Measurements from ENCODE around the gene HOXC9.

HOXC9 gene

DNA sequence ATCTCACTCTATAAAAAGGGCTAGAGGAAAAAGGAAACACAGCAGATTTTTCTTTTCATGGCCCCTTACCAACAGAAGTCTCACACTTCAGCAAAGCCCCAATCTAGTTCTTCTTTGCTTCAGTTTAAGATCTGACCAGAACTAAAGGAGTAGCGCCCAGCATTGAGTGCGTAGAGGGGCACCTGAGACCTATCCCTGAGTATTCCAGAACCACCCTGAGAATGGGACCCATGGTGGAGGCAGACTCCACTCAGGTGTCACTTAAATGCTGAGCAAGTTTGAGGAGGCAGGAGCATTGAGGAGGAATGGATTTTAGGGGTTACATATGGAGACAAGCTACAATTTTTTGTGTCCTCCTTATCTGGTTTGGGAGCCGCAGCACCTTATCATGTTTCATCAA lies 28.8 kb upstream of the HOXC9 start:
- TF ChIP-seq, protein P1, sequence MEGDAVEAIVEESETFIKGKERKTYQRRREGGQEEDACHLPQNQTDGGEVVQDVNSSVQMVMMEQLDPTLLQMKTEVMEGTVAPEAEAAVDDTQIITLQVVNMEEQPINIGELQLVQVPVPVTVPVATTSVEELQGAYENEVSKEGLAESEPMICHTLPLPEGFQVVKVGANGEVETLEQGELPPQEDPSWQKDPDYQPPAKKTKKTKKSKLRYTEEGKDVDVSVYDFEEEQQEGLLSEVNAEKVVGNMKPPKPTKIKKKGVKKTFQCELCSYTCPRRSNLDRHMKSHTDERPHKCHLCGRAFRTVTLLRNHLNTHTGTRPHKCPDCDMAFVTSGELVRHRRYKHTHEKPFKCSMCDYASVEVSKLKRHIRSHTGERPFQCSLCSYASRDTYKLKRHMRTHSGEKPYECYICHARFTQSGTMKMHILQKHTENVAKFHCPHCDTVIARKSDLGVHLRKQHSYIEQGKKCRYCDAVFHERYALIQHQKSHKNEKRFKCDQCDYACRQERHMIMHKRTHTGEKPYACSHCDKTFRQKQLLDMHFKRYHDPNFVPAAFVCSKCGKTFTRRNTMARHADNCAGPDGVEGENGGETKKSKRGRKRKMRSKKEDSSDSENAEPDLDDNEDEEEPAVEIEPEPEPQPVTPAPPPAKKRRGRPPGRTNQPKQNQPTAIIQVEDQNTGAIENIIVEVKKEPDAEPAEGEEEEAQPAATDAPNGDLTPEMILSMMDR (IDR thresholded peaks at IDR 0.05), result no peak

DNA sequence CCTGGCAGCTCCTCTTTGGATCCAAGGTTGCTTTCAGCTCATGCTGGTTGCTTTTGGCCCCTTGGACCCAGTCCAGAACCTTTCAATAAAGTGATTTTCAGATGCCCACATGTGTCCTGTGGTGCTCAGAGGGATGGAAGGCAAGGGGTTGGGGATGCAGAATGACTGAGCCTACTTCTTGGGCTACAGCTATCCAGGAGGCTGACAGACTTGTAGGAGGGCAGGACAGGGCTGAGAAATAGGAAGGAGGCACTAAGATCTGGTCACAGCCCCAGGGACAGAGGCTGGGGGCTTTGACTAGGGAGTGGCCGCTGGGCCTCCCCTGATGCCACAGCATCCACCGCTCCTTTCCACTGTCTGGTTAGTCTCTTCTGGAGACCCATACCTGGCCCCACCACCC lies 28.3 kb upstream of the HOXC9 start:
- TF ChIP-seq, protein P1 (IDR thresholded peaks at IDR 0.05), result no peak

DNA sequence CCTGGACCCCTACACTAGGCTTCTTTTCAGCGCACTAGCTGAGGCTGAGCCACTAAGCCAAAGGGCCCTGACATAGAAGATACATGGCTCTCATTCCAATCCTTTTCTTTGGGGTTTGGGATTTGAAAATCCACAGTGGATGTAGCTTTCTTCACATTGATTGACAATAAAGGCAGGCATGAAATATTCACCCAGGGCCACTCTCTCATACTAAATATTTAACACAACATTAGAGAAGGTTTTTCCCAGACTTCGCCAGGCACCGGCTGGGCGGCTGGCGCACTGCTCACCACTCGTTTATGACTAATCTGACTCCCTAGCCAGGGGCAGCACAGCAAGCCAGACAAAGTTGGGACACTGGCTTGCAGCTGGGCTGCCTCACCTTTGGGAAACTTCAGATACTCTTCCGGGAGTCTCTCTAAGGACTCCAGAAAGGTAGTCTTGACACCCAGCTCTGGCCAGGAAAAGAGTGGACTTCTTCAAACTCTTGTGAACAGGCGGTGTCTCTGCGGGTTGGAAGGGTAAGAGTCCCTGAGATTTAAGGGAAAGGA lies 27.7 kb upstream of the HOXC9 start:
- TF ChIP-seq, protein P1 (IDR thresholded peaks at IDR 0.05), result no peak

DNA sequence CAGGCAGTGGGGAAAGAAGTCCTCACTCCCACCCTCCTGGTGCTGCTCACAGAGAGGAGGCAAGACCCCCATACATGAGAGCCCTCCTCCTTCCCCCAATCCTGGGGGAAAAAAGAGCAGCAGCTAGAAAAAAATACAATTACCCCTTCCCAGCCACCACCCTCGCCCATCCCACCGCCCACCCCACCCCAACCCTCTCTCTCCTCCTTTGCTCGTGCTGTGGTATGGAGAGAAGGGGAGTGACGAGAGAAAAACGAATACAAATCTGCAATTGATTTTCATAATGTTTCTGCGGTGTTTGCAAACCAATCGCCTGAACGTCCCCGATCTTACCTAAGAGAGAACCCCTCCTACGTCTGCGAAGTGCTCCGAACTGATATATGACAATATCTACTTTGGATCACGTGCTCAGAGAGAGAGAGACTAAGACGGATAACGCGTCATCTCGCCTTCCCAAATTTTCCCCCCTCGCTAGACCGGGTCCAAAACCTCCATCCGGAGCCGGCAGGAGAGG lies 27.2 kb upstream of the HOXC9 start, which contains the start of gene HOXC11:
Gene HOXC11 (plus strand): TSS at position 405 of the 514 bp plus-strand sequence. CDS start 116 bp downstream, outside the sequence.
- TF ChIP-seq, protein P1 (IDR thresholded peaks at IDR 0.05), result no peak

DNA sequence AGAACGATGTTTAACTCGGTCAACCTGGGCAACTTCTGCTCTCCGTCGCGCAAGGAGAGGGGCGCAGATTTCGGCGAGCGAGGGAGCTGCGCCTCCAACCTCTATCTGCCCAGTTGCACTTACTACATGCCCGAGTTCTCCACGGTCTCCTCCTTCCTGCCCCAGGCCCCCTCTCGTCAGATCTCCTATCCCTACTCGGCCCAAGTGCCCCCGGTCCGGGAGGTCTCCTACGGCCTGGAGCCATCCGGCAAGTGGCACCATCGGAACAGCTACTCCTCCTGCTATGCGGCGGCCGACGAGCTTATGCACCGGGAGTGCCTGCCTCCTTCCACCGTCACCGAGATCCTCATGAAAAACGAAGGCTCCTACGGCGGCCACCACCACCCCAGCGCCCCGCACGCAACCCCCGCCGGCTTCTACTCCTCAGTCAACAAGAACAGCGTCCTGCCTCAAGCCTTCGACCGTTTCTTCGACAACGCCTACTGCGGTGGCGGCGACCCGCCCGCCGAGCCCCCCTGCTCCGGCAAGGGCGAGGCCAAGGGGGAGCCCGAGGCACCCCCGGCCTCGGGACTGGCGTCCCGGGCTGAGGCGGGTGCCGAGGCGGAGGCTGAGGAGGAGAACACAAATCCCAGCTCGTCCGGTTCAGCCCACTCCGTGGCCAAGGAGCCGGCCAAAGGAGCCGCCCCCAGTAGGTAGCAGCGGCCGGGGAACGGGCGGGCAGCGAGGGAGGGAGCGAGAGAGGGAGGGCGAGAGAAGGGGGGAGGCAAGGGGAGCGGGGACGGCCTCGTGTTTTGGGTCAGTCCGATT lies 26.5 kb upstream of the HOXC9 start:
- TF ChIP-seq, protein P1 (IDR thresholded peaks at IDR 0.05), result no peak

DNA sequence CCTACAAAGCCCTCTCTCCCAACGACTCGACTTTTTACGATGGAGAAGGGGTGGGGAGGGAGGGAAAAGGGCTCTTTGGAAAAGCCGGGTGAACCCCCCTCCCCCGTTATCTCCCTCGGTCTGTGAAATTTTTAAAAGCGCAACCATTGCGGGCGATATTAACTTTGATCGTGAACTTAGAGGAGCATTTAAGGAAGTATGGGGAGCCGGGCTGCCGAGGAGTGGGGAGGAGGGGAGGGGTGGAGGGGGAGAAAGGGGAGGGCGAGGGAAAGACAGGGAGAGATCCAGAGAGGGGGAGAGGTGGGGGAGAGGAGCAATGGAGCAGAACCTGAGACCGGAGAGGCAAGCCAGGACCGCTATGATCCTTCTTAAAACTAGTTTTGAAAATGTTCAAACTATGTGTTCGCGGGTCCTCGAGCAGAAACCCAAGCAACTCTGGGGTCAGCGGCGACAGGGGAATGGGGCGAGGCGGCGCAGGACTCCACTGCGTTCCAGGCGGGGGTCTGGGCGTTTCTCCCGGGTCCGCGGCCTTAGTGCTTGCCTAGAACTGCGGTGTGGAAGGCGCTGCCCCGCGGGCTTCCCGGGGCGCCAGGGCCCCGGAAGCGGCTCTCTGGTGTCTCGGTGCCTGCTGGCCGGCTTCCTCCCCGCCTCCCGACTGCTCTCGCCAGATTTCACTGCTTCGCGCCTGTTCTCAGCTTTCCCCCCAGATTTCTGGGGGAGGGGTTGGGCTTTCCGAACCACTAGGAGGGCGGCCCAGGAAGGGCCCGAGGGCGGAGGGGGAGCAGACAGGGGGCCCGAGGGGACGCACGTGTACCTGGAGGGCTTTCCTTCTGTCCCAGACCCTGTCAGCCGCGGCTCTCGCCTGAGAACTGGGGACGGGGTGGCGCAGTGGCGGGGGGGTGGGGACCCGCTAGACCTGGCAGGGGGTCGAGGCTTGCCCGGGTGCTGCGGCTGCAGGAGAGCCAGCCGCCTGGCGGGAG lies 25.6 kb upstream of the HOXC9 start, which contains the start of gene HOTAIR:
Gene HOTAIR (minus strand): TSS at position 871 of the 980 bp plus-strand sequence.
- TF ChIP-seq, protein P1 (IDR thresholded peaks at IDR 0.05), result no peak

DNA sequence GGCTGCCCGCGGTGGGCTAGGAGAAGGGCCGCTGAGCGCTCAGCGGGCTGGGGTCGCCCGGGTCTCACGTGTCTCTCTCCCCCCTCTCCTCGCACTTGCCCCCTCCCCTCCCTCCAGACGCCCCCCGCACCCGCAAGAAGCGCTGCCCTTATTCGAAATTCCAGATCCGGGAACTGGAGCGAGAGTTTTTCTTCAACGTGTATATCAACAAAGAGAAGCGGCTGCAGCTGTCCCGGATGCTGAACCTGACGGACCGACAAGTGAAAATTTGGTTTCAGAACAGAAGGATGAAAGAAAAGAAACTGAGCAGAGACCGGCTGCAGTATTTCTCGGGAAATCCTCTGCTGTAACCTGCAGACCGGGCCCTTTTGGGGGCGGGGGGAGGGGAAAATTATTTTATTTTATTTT lies 24.9 kb upstream of the HOXC9 start:
- TF ChIP-seq, protein P1 (IDR thresholded peaks at IDR 0.05), result no peak
